ENCODE data around the gene CC2D1A.

Gene CC2D1A

DNA sequence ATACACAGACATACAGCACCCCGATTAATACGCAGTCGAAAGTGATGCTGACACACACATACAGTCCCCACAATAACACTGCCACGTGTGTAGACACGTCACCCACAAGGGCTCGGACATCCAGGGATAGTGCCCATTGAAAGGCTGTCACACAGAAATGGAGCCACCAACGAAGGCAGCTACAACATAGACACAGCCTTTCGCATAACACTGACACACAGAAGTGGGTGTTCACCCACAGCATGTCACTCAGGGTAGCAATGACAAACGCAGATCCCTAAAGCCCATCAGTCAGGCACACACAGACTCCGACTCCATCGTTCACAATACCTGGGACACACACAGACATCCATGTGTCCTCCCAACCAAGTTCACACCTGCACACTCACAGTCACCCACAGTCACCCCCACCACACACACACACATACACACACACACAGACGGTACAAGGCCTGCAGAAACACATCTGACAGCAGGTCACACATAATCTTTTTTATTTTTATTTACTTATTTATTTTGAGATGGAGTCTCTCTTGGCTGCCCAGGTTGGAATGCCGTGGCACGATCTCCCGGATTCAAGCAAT, 39.4 kb upstream of the CC2D1A start:
- no peak for DNase-seq
- H3K9me3 ChIP-seq (ENCODE audit: severe bottlenecking): no peaks in the 10 kb centered on the region
- peak overlapping the region; percentile 56 for H3K4me3 ChIP-seq (ENCODE audit: low read depth, low read length)
- TF ChIP-seq, protein P1, sequence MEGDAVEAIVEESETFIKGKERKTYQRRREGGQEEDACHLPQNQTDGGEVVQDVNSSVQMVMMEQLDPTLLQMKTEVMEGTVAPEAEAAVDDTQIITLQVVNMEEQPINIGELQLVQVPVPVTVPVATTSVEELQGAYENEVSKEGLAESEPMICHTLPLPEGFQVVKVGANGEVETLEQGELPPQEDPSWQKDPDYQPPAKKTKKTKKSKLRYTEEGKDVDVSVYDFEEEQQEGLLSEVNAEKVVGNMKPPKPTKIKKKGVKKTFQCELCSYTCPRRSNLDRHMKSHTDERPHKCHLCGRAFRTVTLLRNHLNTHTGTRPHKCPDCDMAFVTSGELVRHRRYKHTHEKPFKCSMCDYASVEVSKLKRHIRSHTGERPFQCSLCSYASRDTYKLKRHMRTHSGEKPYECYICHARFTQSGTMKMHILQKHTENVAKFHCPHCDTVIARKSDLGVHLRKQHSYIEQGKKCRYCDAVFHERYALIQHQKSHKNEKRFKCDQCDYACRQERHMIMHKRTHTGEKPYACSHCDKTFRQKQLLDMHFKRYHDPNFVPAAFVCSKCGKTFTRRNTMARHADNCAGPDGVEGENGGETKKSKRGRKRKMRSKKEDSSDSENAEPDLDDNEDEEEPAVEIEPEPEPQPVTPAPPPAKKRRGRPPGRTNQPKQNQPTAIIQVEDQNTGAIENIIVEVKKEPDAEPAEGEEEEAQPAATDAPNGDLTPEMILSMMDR (IDR thresholded peaks at IDR 0.05; ENCODE audit: low read depth, low read length): no peak
- H3K27me3 ChIP-seq (ENCODE audit: insufficient read depth, low read depth, severe bottlenecking): no peaks in the 10 kb centered on the region
- H3K27ac ChIP-seq: peak overlapping the region; percentile 67
- no peaks in the 10 kb centered on the region; the same call in 1 of the 2 replicates for H3K36me3 ChIP-seq

DNA sequence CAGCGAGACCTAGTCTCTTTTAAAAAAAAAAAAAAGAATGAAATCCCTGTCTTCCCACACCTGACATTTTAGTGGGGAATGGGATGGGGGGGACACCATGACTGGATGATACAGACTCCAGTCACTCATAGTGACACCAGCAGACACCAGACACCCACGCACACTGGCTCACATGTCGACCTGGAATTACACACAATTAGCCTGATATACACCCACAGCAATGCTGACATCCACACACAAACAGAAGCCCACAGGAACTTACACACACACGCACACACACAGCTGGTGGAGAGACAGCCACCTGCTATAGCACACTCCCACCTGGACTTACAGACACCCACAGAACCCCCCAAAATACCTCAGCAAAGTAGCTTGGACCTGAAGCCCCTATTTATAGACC, 37.3 kb upstream of the CC2D1A start:
- no peaks in the 10 kb centered on the region for H3K27me3 ChIP-seq (ENCODE audit: insufficient read depth, low read depth, severe bottlenecking)
- TF ChIP-seq, protein P1 (IDR thresholded peaks at IDR 0.05; ENCODE audit: low read depth, low read length): no peak
- no peaks in the 10 kb centered on the region; the same call in 1 of the 2 replicates for H3K36me3 ChIP-seq
- H3K9me3 ChIP-seq (ENCODE audit: severe bottlenecking): no peaks in the 10 kb centered on the region
- DNase-seq: no peak
- no peak overlapping the region for H3K4me3 ChIP-seq (ENCODE audit: low read depth, low read length)
- H3K27ac ChIP-seq: no peak overlapping the region

DNA sequence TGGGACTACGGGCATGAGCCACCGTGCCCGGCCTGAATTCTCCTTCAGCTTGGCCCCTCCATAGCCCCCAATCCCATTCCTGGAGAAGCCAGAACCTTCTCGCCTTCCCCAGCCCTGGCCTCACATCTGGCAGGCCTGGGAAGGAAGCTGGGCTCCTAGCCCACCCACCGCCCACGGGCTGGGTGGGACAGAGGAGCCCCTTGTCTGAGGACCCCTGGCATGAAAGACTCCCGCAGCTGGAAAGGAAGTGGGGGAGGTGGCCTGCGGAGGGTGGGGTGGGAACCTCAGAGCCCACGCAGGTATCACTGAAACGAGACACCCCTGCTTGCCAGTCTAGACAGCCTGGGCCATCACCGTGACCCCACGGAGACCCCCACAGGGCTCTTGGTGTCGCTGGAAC, 36.7 kb upstream of the CC2D1A start:
- H3K9me3 ChIP-seq (ENCODE audit: severe bottlenecking): no peaks in the 10 kb centered on the region
- no peaks in the 10 kb centered on the region for H3K27me3 ChIP-seq (ENCODE audit: insufficient read depth, low read depth, severe bottlenecking)
- no peak overlapping the region for H3K4me3 ChIP-seq (ENCODE audit: low read depth, low read length)
- no peak overlapping the region for H3K27ac ChIP-seq
- no peak for DNase-seq
- TF ChIP-seq, protein P1 (IDR thresholded peaks at IDR 0.05; ENCODE audit: low read depth, low read length): no peak
- H3K36me3 ChIP-seq: no peaks in the 10 kb centered on the region; the same call in 1 of the 2 replicates

DNA sequence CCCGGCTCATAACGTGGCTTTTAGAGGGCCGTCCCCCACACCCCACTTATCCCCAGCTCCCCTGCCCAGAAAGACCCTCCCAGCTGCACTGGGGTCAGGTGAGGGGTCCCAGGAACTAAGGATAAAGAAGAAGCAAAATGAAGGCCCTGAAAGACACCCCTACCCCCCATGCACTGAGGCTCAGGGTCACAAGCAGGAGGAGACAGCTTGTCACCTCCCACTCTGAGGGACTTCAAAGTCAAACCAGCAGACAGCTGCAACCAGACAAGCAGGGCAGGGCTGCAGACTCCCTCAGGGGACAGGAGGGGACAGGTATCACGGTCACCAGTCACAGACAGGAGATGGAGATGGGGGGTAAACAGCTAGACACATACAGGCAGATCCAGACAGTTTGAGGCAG, 35.1 kb upstream of the CC2D1A start:
- Histone ChIP-seq H3K27ac (no peak overlapping the region), H3K36me3 (no peaks in the 10 kb centered on the region; the same call in 1 of the 2 replicates), H3K9me3 (ENCODE audit: severe bottlenecking) (no peaks in the 10 kb centered on the region), H3K27me3 (ENCODE audit: insufficient read depth, low read depth, severe bottlenecking) (no peaks in the 10 kb centered on the region), H3K4me3 (ENCODE audit: low read depth, low read length) (no peak overlapping the region)
- TF ChIP-seq, protein P1 (IDR thresholded peaks at IDR 0.05; ENCODE audit: low read depth, low read length): no peak
- DNase-seq: no peak

DNA sequence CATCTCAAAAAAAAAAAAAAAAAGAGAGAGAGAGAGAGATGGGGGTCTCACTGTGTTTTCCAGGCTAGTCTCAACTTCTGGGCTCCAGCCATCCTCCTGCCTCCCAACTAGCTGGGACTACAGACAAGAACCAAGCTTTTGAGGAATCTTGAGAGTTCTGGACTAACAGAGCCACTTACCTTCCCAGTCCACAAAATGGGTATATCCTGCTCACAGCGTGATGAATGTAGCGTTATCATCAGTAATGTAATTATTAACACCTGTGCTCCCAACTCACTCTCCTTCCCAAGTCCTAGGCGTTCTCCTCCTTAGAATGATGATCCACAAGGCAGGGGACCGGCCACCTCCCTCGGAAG, 33.7 kb upstream of the CC2D1A start:
- no peaks in the 10 kb centered on the region for H3K27me3 ChIP-seq (ENCODE audit: insufficient read depth, low read depth, severe bottlenecking)
- H3K9me3 ChIP-seq (ENCODE audit: severe bottlenecking): no peaks in the 10 kb centered on the region
- no peak overlapping the region for H3K4me3 ChIP-seq (ENCODE audit: low read depth, low read length)
- H3K27ac ChIP-seq: no peak overlapping the region
- TF ChIP-seq, protein P1 (IDR thresholded peaks at IDR 0.05; ENCODE audit: low read depth, low read length): no peak
- H3K36me3 ChIP-seq: no peaks in the 10 kb centered on the region
- no peak for DNase-seq

Measured in WERI-Rb-1 (cell line).